AG09309 (cell line): ENCODE measurements around the gene PRR29.

Experiments
- DNase-seq: peaks from one replicate; pipeline ENCODE4 v3.0.0-alpha.2; 2010; ENCODE audit warnings: low read depth
- H3K4me3 ChIP-seq: 2 replicates; pipeline ENCODE4 v1.5.1; 2011; ENCODE audit warnings: mild to moderate bottlenecking, low read depth, low read length, moderate library complexity; ENCODE audit not compliant: control insufficient read depth
- CTCF ChIP-seq: IDR thresholded peaks from 2 replicates; pipeline ENCODE4 v1.5.1; 2011; ENCODE audit warnings: mild to moderate bottlenecking, low read depth, low read length, inconsistent platforms; ENCODE audit not compliant: insufficient read depth, control insufficient read depth; ENCODE audit errors: missing control alignments

PRR29 gene

GRCh38 chr17:64040206-64040605 lies 42.1 kb downstream of the PRR29 start:
- no peak overlapping the region for H3K4me3 ChIP-seq
- no peak for DNase-seq
- no peak for TF ChIP-seq CTCF

- H3K4me3 ChIP-seq = no peak overlapping the region
- DNase-seq = no peak
- no peak for TF ChIP-seq CTCF
Observed at GRCh38 chr17:64041912-64042311, 43.8 kb downstream of the PRR29 start.

GRCh38 chr17:64042700-64043485 lies 44.7 kb downstream of the PRR29 start:
- DNase-seq = no peak
- no peak for TF ChIP-seq CTCF
- H3K4me3 ChIP-seq = no peak overlapping the region

- no peak for DNase-seq
- no peak for TF ChIP-seq CTCF
- H3K4me3 ChIP-seq = no peak overlapping the region
Observed at GRCh38 chr17:64045176-64045575, 47.0 kb downstream of the PRR29 start.

- DNase-seq = no peak
- TF ChIP-seq CTCF = no peak
- H3K4me3 ChIP-seq = no peak overlapping the region
Observed at GRCh38 chr17:64048805-64049204, 50.7 kb downstream of the PRR29 start.

- no peak for DNase-seq
- TF ChIP-seq CTCF = no peak
Observed at GRCh38 chr17:64051153-64051552, 53.0 kb downstream of the PRR29 start.

More at GRCh38 chr17:64051153-64051552, 53.0 kb downstream of the PRR29 start:
- no peak overlapping the region for H3K4me3 ChIP-seq
